H9 (cell line): ENCODE results near the gene DIPK1B. TPM values are rescaled to one million over a fixed set of nuclear protein-coding genes. Genes with fewer than 3 reads are reported as not detected.

Source experiments
- DNase-seq: peaks from one replicate; pipeline ENCODE4 v3.0.0-alpha.2; 2017
- H2AFZ ChIP-seq: one replicate; pipeline ENCODE4 v1.6.1; 2013; ENCODE audit warnings: mild to moderate bottlenecking, low read length, control low read depth, moderate library complexity
- H2AK5ac ChIP-seq: 2 replicates; pipeline ENCODE4 v1.6.1; 2013; ENCODE audit warnings: low read length, control low read depth, mixed read lengths; ENCODE audit not compliant: insufficient read length
- H2BK120ac ChIP-seq: one replicate; pipeline ENCODE4 v1.6.1; 2013; ENCODE audit warnings: low read depth, mild to moderate bottlenecking, low read length, control low read depth, inconsistent platforms; ENCODE audit not compliant: poor library complexity, severe bottlenecking
- H2BK12ac ChIP-seq: 2 replicates; pipeline ENCODE4 v1.6.1; 2013; ENCODE audit warnings: low read length, control low read depth, mixed read lengths, low read depth; ENCODE audit not compliant: insufficient read length
- H2BK15ac ChIP-seq: 2 replicates; pipeline ENCODE4 v1.6.1; 2013; ENCODE audit warnings: low read depth, low read length, control low read depth
- H2BK20ac ChIP-seq: one replicate; pipeline ENCODE4 v1.6.1; 2013; ENCODE audit warnings: low read depth, mild to moderate bottlenecking, low read length, control low read depth, inconsistent platforms; ENCODE audit not compliant: poor library complexity, severe bottlenecking
- H2BK5ac ChIP-seq: 2 replicates; pipeline ENCODE4 v1.6.1; 2013; ENCODE audit warnings: low read length, control low read depth, mixed read lengths; ENCODE audit not compliant: insufficient read length
- H3K14ac ChIP-seq: 2 replicates; pipeline ENCODE4 v1.6.1; 2013; ENCODE audit warnings: low read length, control low read depth; ENCODE audit not compliant: insufficient read depth
- H3K18ac ChIP-seq: 2 replicates; pipeline ENCODE4 v1.6.1; 2013; ENCODE audit warnings: low read depth, mild to moderate bottlenecking, mixed read lengths, low read length, control low read depth; ENCODE audit not compliant: insufficient read length
- H3K23ac ChIP-seq: 2 replicates; pipeline ENCODE4 v1.6.1; 2013; ENCODE audit warnings: low read length, control low read depth, mixed read lengths, low read depth; ENCODE audit not compliant: insufficient read length
- H3K23me2 ChIP-seq: 2 replicates; pipeline ENCODE4 v1.6.1; 2013; ENCODE audit warnings: low read depth, mild to moderate bottlenecking, mixed read lengths, low read length, control low read depth; ENCODE audit not compliant: insufficient read length, poor library complexity, severe bottlenecking
- H3K27ac ChIP-seq: 2 replicates; pipeline ENCODE4 v1.5.1; 2013; ENCODE audit warnings: low read length, control low read depth, mixed read lengths, low read depth; ENCODE audit not compliant: insufficient read length
- H3K27me3 ChIP-seq: 2 replicates; pipeline ENCODE4 v1.6.1; 2013; ENCODE audit warnings: low read length, control low read depth, inconsistent platforms; ENCODE audit not compliant: insufficient read depth
- H3K4ac ChIP-seq: 2 replicates; pipeline ENCODE4 v1.6.1; 2013; ENCODE audit warnings: low read depth, mild to moderate bottlenecking, control low read depth, inconsistent platforms, low read length, moderate library complexity
- H3K4me1 ChIP-seq: 2 replicates; pipeline ENCODE4 v1.6.1; 2013; ENCODE audit warnings: low read length, control low read depth, inconsistent platforms; ENCODE audit not compliant: insufficient read depth
- H3K4me2 ChIP-seq: 2 replicates; pipeline ENCODE4 v1.6.1; 2013; ENCODE audit warnings: low read length, control low read depth, mixed read lengths; ENCODE audit not compliant: insufficient read length, insufficient read depth
- H3K56ac ChIP-seq: 2 replicates; pipeline ENCODE4 v1.6.1; 2013; ENCODE audit warnings: low read depth, mild to moderate bottlenecking, mixed read lengths, low read length, control low read depth; ENCODE audit not compliant: insufficient read length
- H3K79me1 ChIP-seq: 2 replicates; pipeline ENCODE4 v1.6.1; 2013; ENCODE audit warnings: low read depth, mild to moderate bottlenecking, moderate library complexity, low read length, control low read depth, inconsistent platforms; ENCODE audit not compliant: insufficient read depth, poor library complexity, severe bottlenecking
- H3K79me2 ChIP-seq: 2 replicates; pipeline ENCODE4 v1.6.1; 2013; ENCODE audit warnings: low read length, control low read depth, inconsistent platforms; ENCODE audit not compliant: insufficient read depth
- H3K9ac ChIP-seq: 2 replicates; pipeline ENCODE4 v1.6.1; 2013; ENCODE audit warnings: low read length, control low read depth, mixed read lengths; ENCODE audit not compliant: insufficient read length; ENCODE audit errors: extremely low read depth
- H3K9me3 ChIP-seq: one replicate; pipeline ENCODE4 v1.6.1; 2013; ENCODE audit warnings: low read depth, low read length, inconsistent platforms; ENCODE audit not compliant: control insufficient read depth
- H3T11ph ChIP-seq: one replicate; pipeline ENCODE4 v1.6.1; 2013; ENCODE audit warnings: mild to moderate bottlenecking, low read length, control low read depth, inconsistent platforms
- H4K20me1 ChIP-seq: one replicate; pipeline ENCODE4 v1.6.1; 2013; ENCODE audit not compliant: control insufficient read depth, insufficient read length, insufficient read depth
- H4K5ac ChIP-seq: 2 replicates; pipeline ENCODE4 v1.6.1; 2013; ENCODE audit warnings: low read depth, mild to moderate bottlenecking, mixed read lengths, low read length, control low read depth; ENCODE audit not compliant: insufficient read length
- H4K8ac ChIP-seq: replicated peaks from 2 replicates; pipeline ENCODE4 v1.6.1; 2013; ENCODE audit warnings: low read length, control low read depth, mixed read lengths, low read depth; ENCODE audit not compliant: insufficient read length
- H4K91ac ChIP-seq: 2 replicates; pipeline ENCODE4 v1.6.1; 2013; ENCODE audit warnings: low read depth, mild to moderate bottlenecking, moderate library complexity, mixed read lengths, low read length, control low read depth; ENCODE audit not compliant: insufficient read length
- H3K27ac Mint-ChIP-seq, 3 experiments: 2 replicates in 2 of 3; 3 replicates in 1 of 3; pipeline ENCODE4 v1.8.0; 2020 to 2021; ENCODE audit warnings: mixed read lengths in 3 of 3, mild to moderate bottlenecking in 1 of 3, moderate library complexity in 1 of 3
- H3K27me3 Mint-ChIP-seq: 2 replicates; pipeline ENCODE4 v1.8.0; 2021; ENCODE audit warnings: low read depth, mild to moderate bottlenecking, moderate library complexity, mixed read lengths
- H3K36me3 Mint-ChIP-seq, 3 experiments: 2 replicates in 2 of 3; 3 replicates in 1 of 3; pipeline ENCODE4 v1.8.0; 2020 to 2021; ENCODE audit warnings: low read depth in 3 of 3, mixed read lengths in 3 of 3; ENCODE audit not compliant: insufficient read depth in 1 of 3
- H3K4me1 Mint-ChIP-seq, 2 experiments: 2 replicates each; pipeline ENCODE4 v1.8.0; 2020; ENCODE audit warnings: mixed read lengths in 2 of 2
- H3K4me3 Mint-ChIP-seq, 2 experiments: 2 replicates in 1 of 2; 3 replicates in 1 of 2; pipeline ENCODE4 v1.8.0; 2020 to 2021; ENCODE audit warnings: mild to moderate bottlenecking in 2 of 2, mixed read lengths in 2 of 2, moderate library complexity in 1 of 2
- H3K9me3 Mint-ChIP-seq, 2 experiments: 2 replicates in 1 of 2; 3 replicates in 1 of 2; pipeline ENCODE4 v1.8.0; 2020; ENCODE audit warnings: mild to moderate bottlenecking in 2 of 2, mixed read lengths in 2 of 2, moderate library complexity in 1 of 2
- CTCF ChIP-seq: fragments of 200-600 bp; sonication (generic); conservative IDR thresholded peaks from 3 replicates; pipeline ENCODE4 v1.8.0; 2021; ENCODE audit warnings: antibody characterized with exemption, mild to moderate bottlenecking
- WGBS: extraction: QIAGEN DNeasy Blood & Tissue Kit; methylation state at CpG from one replicate; pipeline ENCODE4 v1.1.7; 2013; ENCODE audit warnings: missing lambda C conversion rate, low lambda C conversion rate, mixed read lengths; ENCODE audit not compliant: insufficient read length; ENCODE audit errors: extremely low coverage; 5-methylcytosine and 5-hydroxymethylcytosine counted together
- total RNA-seq: library from RNA; stranded (reverse); gene quantifications from 2 replicates; pipeline ENCODE4 v1.2.1, GENCODE V29; 2021

DIPK1B gene
- total RNA-seq, 1 experiment from 2014 or later: 40.3 TPM

- no peak for DNase-seq
- Histone ChIP-seq H3K79me1 (peaks cover 4% of the 10 kb centered on the region), H2BK12ac (no peak overlapping the region), H3K9me3 (no peaks in the 10 kb centered on the region), H3K14ac (peak overlapping the region; percentile 52; the same call in 1 of the 2 replicates), H3K23ac (no peak overlapping the region), H2AK5ac (no peak overlapping the region), H3K79me2 (no peaks in the 10 kb centered on the region; the same call in 1 of the 2 replicates), H2BK5ac (no peak overlapping the region), H3K18ac (no peak overlapping the region), H2BK15ac (no peak overlapping the region), H3K4ac (no peak overlapping the region), H2BK120ac (no peak overlapping the region), H4K91ac (no peak overlapping the region), H4K8ac (no peak overlapping the region), H3K56ac (no peak overlapping the region), H4K5ac (no peak overlapping the region), H4K20me1 (no peaks in the 10 kb centered on the region), H3K27me3 (no peaks in the 10 kb centered on the region), H2AFZ (no peak overlapping the region), H2BK20ac (no peak overlapping the region), H3K27ac (no peak overlapping the region), H3T11ph (no peak overlapping the region), H3K4me1 (no peaks in the 10 kb centered on the region; the same call in 1 of the 2 replicates), H3K23me2 (peaks cover 9% of the 10 kb centered on the region), H3K4me2 (peak overlapping the region; percentile 39), H3K9ac (no peak overlapping the region)
- Mint-ChIP-seq H3K27me3 (peaks cover 19% of the 10 kb centered on the region), H3K9me3 (no peaks in the 10 kb centered on the region), H3K27ac (no peak overlapping the region), H3K36me3 (no peaks in the 10 kb centered on the region), H3K4me3 (peak overlapping the region; percentile 70 to 86), H3K4me1 (peaks cover 4 to 22% of the 10 kb centered on the region in 2 experiments)
- WGBS: no CpG with 5 or more reads among the region's 20 CpGs
- TF ChIP-seq CTCF: no peak
Measured at GRCh38 chr9:136686534-136686793, 25.9 kb upstream of the DIPK1B start.
